MM.1S (cell line): ENCODE data around the gene TRAF3.

Experiments
- CTCF ChIP-seq: fragments of 300-600 bp; sonication (generic); IDR thresholded peaks from 2 replicates; pipeline ENCODE4 v1.5.1; 2016; ENCODE audit warnings: antibody characterized with exemption, low read length, mixed read lengths
- EZH2 ChIP-seq: fragments of 300-600 bp; sonication (generic); optimal IDR thresholded peaks from 2 replicates; pipeline ENCODE3; 2017; ENCODE audit warnings: low read depth, mild to moderate bottlenecking, antibody characterized with exemption, low read length, mixed read lengths
- EZH2phosphoT487 ChIP-seq: fragments of 300-600 bp; sonication (generic); IDR thresholded peaks from 2 replicates; pipeline ENCODE4 v1.6.1; 2018; ENCODE audit warnings: antibody characterized with exemption, low read length

GRCh38 chr14:102806447-102806846 is 29.2 kb downstream of the TRAF3 start:
- TF ChIP-seq CTCF = no peak
- no peak for TF ChIP-seq EZH2
- TF ChIP-seq EZH2phosphoT487 = no peak
